GM12801 (cell line): ENCODE measurements around the gene RBM26.

Experiments used
- CTCF ChIP-seq: IDR thresholded peaks from one replicate; pipeline ENCODE4 v1.5.1; 2011; ENCODE audit warnings: control low read depth; ENCODE audit not compliant: insufficient read length; ENCODE audit errors: extremely low read depth

Gene RBM26

DNA sequence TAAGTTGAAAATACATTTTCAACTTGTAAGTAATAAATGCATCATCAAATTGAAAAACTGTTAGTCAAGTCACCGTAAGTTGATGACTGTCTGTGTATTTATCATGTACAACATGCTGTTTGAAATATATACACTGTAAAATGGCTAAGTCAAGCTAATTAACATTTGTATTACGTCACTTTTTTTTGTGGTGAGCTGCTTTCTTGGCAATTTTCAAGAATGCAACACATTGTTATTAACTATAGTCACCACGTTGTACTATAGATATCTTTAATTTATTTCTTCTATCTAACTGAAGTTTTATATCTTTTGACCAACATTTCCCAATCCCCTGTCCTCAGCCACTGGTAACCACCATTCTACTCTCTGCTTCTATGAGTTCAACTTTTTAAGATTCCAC, 57.0 kb downstream of the RBM26 start:
- TF ChIP-seq CTCF = no peak

DNA sequence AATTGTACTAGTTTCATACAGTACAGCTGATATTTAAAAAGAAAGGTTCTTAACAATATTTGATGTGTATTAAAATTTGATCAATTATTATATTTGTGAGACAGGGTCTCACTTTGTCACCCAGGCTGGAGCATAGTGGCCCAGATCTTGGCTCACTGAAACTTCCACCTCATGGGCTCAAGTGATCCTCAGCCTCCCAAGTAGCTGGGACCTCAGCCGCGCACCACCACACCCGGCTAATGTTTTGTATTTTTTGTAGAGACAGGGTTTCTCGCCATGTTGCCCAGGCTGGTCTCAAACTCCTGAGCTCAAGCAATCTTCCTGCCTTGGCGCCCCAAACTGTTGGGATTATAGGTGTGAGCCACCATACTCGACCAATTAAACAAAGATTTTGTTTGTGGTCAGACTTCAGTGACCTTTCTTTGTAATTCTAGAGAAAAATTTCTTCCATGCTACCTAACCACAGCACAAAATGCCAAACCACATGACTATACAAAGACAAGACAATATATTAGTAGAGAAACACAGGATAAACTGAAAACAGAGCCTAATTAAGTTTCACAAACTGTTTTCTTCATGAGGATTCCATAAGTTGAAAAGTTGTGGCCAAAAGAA, 59.6 kb downstream of the RBM26 start:
- TF ChIP-seq CTCF = no peak

DNA sequence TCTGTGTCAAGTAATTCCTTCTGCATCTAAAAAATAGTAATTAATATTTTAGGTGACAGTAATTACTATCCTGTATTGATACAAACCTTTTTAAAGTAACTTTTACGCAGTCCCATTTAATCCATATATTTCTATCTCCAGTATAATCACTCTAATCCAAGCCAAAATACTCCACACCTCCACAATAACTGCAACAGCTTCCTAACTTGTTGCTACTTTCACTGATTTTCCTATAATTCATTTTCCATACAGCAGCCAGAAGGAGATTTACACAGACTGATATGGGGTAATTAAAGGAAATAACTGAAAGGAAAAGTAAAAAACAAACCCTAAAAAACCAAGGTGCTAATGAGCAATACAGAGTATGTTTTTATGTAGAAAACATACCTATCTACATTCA, 64.9 kb downstream of the RBM26 start:
- no peak for TF ChIP-seq CTCF

- no peak for TF ChIP-seq CTCF
Observed at GRCh38 chr13:79340490-79340889, 65.6 kb downstream of the RBM26 start.

DNA sequence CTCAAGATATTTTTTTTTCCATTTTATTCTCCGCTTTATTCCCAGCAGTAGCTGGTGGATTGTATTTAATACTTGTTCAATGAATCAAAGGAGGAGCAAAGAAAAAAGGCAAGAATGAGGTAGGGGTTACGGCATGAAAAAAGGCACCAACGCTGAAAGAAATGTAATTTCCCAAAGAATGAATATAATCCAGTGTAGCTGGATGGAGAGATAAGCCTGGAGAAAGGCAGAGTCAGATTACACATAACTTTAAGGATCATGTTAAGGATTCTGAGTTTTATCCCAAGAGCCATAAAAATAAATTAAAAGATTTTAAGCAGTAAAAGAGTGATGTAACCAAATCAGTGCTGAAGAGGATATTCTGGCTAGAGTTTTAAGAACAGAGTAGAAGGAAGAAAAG, 67.7 kb downstream of the RBM26 start:
- no peak for TF ChIP-seq CTCF

DNA sequence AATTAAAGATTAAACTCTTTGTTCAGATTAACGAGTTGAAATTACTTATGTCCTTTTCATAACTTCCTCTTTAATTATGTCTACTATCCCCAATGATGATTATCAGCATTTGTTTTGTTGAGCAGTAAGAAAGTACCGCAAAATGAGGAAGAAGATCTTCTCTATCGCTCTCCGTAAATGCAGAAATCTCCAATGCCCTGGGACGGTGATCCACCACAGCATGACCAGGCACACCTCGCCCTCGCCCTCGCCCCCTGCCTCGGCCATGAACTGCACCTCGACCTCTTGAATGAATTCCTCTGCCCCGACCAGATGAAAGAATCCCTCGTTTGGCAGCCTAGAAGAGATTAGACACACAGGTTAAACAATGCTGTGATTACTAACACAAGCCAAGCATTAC, 69.1 kb downstream of the RBM26 start:
- TF ChIP-seq CTCF = no peak

GRCh38 chr13:79328510-79328909, 77.5 kb downstream of the RBM26 start:
- no peak for TF ChIP-seq CTCF

- TF ChIP-seq CTCF = no peak
Observed at GRCh38 chr13:79320433-79320832, 85.6 kb downstream of the RBM26 start.
